HTERT RPE-1 (cell line): ENCODE results near the gene SLC16A13.
"Not testable (repeated sequence)": the region's sequence is repeated elsewhere in the genome, so short reads cannot be mapped to it uniquely, and the experiment has no call there.

Experiments
- in situ Hi-C: fragments of 300-500 bp; cut with MboI; formaldehyde crosslinking; loops from 4 replicates; pipeline ENCODE4 v1.14.3; 2020; ENCODE audit warnings: low sequenced_read_pairs

SLC16A13 gene

GRCh38 chr17:7035591-7036368, at the start of gene SLC16A13:
Gene SLC16A13 (plus strand): TSS chr17:7036015. CDS start chr17:7036383, 368 bp downstream.
- in situ Hi-C loops = no loop called here

- in situ Hi-C loops = no loop called here
Observed at GRCh38 chr17:6986676-6987075, 49.1 kb upstream of the SLC16A13 start.

GRCh38 chr17:6989779-6990178, 46.0 kb upstream of the SLC16A13 start:
- in situ Hi-C loops = no loop called here

- in situ Hi-C loops = not testable (repeated sequence)
Observed at GRCh38 chr17:6993613-6994056, 42.2 kb upstream of the SLC16A13 start.

GRCh38 chr17:6994118-6994598, 41.7 kb upstream of the SLC16A13 start:
- in situ Hi-C loops = no loop called here

GRCh38 chr17:6994666-6995256, 41.1 kb upstream of the SLC16A13 start:
- in situ Hi-C loops = no loop called here

- in situ Hi-C loops = no loop called here
Observed at GRCh38 chr17:6995500-6996255, 40.1 kb upstream of the SLC16A13 start, which contains the start of gene ALOX12. Gene ALOX12 (plus strand): TSS chr17:6996049. CDS start chr17:6996118, 69 bp downstream.

- in situ Hi-C loops = no loop called here
Observed at GRCh38 chr17:6996256-6997011, 39.4 kb upstream of the SLC16A13 start.

- in situ Hi-C loops = no loop called here
Observed at GRCh38 chr17:6997171-6997570, 38.6 kb upstream of the SLC16A13 start.

GRCh38 chr17:6998855-6999508, 36.8 kb upstream of the SLC16A13 start:
- in situ Hi-C loops = no loop called here

- in situ Hi-C loops = no loop called here
Observed at GRCh38 chr17:7001318-7001961, 34.4 kb upstream of the SLC16A13 start.

GRCh38 chr17:7002288-7003047, 33.3 kb upstream of the SLC16A13 start:
- in situ Hi-C loops = no loop called here

GRCh38 chr17:7003745-7004144, 32.1 kb upstream of the SLC16A13 start:
- in situ Hi-C loops = no loop called here

- in situ Hi-C loops = no loop called here
Observed at GRCh38 chr17:7004398-7005253, 31.2 kb upstream of the SLC16A13 start.

GRCh38 chr17:7005716-7006115, 30.1 kb upstream of the SLC16A13 start:
- in situ Hi-C loops = no loop called here

GRCh38 chr17:7007143-7007542, 28.7 kb upstream of the SLC16A13 start:
- in situ Hi-C loops = no loop called here

GRCh38 chr17:7010523-7010922, 25.3 kb upstream of the SLC16A13 start:
- in situ Hi-C loops = no loop called here

- in situ Hi-C loops = no loop called here
Observed at GRCh38 chr17:7011415-7011814, 24.4 kb upstream of the SLC16A13 start.
